HCT116 (cell line): Measurements from ENCODE around the gene EPHA6.

Experiments used
- ATF3 ChIP-seq: IDR thresholded peaks from 2 replicates; pipeline ENCODE4 v1.6.1; 2012
- ZFX ChIP-seq: fragments of 450-650 bp; IDR thresholded peaks from 2 replicates; pipeline ENCODE4 v1.6.1; 2017

GRCh38 chr3:97575742-97576141 lies 761.3 kb downstream of the EPHA6 start:
- TF ChIP-seq ATF3 (no peak), ZFX (no peak)
